ENCODE data around the gene MRPS14. TPM values are rescaled to one million over a fixed set of nuclear protein-coding genes. Genes with fewer than 3 reads are reported as not detected.

MRPS14 gene
- total and polyA plus RNA-seq, 9 of the 15 experiments (the other 6 are each of a cell fraction or from before 2014, with no cell fraction given), result 38.1 to 231 (median 54.9) TPM

DNA sequence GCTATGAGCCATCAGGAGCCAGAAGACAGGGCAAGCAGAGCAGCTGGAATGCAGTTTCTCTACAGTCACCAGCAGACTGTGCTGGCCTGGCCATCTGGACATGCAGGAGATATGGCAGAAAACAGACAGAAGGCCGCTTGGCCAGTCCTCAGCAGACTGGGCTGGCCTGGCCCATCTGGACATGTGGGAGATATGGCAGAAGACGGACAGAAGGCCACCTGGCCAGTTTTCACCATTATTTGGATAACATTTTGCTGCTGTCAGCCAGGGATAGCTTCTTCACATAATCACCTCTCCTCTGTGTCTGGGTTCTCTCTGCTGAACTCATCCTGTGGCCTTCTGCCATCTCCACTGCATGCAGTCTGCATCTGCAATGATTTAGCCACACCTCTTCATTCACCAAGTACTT is 48.5 kb downstream of the MRPS14 start:
- H2AFZ ChIP-seq (ENCODE audit: low read depth, low read length), result no peak overlapping the region
- no peaks in the 10 kb centered on the region for H3K79me2 ChIP-seq (ENCODE audit: control insufficient read depth, insufficient read depth, low read length)
- no peak overlapping the region for H3K27ac ChIP-seq (ENCODE audit: extremely low read depth, low read depth, low read length)
- TF ChIP-seq, protein P1, sequence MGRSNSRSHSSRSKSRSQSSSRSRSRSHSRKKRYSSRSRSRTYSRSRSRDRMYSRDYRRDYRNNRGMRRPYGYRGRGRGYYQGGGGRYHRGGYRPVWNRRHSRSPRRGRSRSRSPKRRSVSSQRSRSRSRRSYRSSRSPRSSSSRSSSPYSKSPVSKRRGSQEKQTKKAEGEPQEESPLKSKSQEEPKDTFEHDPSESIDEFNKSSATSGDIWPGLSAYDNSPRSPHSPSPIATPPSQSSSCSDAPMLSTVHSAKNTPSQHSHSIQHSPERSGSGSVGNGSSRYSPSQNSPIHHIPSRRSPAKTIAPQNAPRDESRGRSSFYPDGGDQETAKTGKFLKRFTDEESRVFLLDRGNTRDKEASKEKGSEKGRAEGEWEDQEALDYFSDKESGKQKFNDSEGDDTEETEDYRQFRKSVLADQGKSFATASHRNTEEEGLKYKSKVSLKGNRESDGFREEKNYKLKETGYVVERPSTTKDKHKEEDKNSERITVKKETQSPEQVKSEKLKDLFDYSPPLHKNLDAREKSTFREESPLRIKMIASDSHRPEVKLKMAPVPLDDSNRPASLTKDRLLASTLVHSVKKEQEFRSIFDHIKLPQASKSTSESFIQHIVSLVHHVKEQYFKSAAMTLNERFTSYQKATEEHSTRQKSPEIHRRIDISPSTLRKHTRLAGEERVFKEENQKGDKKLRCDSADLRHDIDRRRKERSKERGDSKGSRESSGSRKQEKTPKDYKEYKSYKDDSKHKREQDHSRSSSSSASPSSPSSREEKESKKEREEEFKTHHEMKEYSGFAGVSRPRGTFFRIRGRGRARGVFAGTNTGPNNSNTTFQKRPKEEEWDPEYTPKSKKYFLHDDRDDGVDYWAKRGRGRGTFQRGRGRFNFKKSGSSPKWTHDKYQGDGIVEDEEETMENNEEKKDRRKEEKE (IDR thresholded peaks at IDR 0.05; ENCODE audit: borderline replicate concordance in 1 of 2, control insufficient read depth in 1 of 2, low read depth in 2 of 2, low read length in 1 of 2), result no peak
- TF ChIP-seq ELF1 (tag; IDR thresholded peaks at IDR 0.05) (no peak), ADNP (tag; IDR thresholded peaks at IDR 0.05) (no peak), BRD9 (IDR thresholded peaks at IDR 0.05; ENCODE audit: low read depth, partially characterized antibody) (no peak), COPS2 (conservative IDR thresholded peaks at IDR 0.05) (no peak), ZNF778 (CRISPR knock-in tag; IDR thresholded peaks at IDR 0.05) (no peak), PHF20 (IDR thresholded peaks at IDR 0.05; ENCODE audit: partially characterized antibody) (no peak), RUNX1 (IDR thresholded peaks at IDR 0.05; ENCODE audit: low read depth) (no peak), STAT5A (IDR thresholded peaks at IDR 0.05; ENCODE audit: borderline replicate concordance, low read length) (no peak), SMAD4 (CRISPR knock-in tag; conservative IDR thresholded peaks at IDR 0.05) (no peak), TAF9B (IDR thresholded peaks at IDR 0.05; ENCODE audit: partially characterized antibody) (no peak), MCM7 (IDR thresholded peaks at IDR 0.05) (no peak), XRCC3 (IDR thresholded peaks at IDR 0.05) (no peak), NFE2 (IDR thresholded peaks at IDR 0.05; ENCODE audit: low read depth) (no peak)
- TF ChIP-seq, protein P2, sequence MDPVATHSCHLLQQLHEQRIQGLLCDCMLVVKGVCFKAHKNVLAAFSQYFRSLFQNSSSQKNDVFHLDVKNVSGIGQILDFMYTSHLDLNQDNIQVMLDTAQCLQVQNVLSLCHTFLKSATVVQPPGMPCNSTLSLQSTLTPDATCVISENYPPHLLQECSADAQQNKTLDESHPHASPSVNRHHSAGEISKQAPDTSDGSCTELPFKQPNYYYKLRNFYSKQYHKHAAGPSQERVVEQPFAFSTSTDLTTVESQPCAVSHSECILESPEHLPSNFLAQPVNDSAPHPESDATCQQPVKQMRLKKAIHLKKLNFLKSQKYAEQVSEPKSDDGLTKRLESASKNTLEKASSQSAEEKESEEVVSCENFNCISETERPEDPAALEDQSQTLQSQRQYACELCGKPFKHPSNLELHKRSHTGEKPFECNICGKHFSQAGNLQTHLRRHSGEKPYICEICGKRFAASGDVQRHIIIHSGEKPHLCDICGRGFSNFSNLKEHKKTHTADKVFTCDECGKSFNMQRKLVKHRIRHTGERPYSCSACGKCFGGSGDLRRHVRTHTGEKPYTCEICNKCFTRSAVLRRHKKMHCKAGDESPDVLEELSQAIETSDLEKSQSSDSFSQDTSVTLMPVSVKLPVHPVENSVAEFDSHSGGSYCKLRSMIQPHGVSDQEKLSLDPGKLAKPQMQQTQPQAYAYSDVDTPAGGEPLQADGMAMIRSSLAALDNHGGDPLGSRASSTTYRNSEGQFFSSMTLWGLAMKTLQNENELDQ (CRISPR knock-in tag; IDR thresholded peaks at IDR 0.05; ENCODE audit: borderline replicate concordance), result no peak
- TF ChIP-seq, protein P3, sequence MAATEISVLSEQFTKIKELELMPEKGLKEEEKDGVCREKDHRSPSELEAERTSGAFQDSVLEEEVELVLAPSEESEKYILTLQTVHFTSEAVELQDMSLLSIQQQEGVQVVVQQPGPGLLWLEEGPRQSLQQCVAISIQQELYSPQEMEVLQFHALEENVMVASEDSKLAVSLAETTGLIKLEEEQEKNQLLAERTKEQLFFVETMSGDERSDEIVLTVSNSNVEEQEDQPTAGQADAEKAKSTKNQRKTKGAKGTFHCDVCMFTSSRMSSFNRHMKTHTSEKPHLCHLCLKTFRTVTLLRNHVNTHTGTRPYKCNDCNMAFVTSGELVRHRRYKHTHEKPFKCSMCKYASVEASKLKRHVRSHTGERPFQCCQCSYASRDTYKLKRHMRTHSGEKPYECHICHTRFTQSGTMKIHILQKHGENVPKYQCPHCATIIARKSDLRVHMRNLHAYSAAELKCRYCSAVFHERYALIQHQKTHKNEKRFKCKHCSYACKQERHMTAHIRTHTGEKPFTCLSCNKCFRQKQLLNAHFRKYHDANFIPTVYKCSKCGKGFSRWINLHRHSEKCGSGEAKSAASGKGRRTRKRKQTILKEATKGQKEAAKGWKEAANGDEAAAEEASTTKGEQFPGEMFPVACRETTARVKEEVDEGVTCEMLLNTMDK (IDR thresholded peaks at IDR 0.05; ENCODE audit: borderline replicate concordance, insufficient read depth, low read depth, low read length, poor library complexity, severe bottlenecking), result no peak
- intact Hi-C loops (cut with micrococcal nuclease), result no loop called here
- no peak overlapping the region for H3K4me3 ChIP-seq
- no peak for FAIRE-seq
- H3K9me1 ChIP-seq (ENCODE audit: control insufficient read depth, insufficient read depth, low read length), result no peaks in the 10 kb centered on the region
- ATAC-seq, result no peak
- peaks cover 17% of the 10 kb centered on the region for H3K36me3 ChIP-seq (ENCODE audit: control insufficient read depth, insufficient read depth, low read length)
- BruUV-seq (replicated peaks), result no TSS peak
- H3K9me3 ChIP-seq (replicated peaks; ENCODE audit: control insufficient read depth, insufficient read depth, low read depth, low read length), result no peaks in the 10 kb centered on the region
- no peak overlapping the region for H3K9ac ChIP-seq (ENCODE audit: insufficient read depth in 1 of 2, low read depth in 2 of 2, low read length in 2 of 2)
- H3K4me2 ChIP-seq (ENCODE audit: insufficient read depth, low read length), result no peak overlapping the region
- H3K4me1 ChIP-seq (replicated peaks in 1 of 2; ENCODE audit: control insufficient read depth in 2 of 2, insufficient read depth in 2 of 2, low read length in 2 of 2), result peaks cover 0 to 27% of the 10 kb centered on the region in 2 experiments; a peak in 4 of 5 replicates
- ChIA-PET CTCF (ENCODE audit: low intra/inter-chr PET ratio) (no interaction called here), POLR2A (interaction anchor here (0.6 to 1.8 kb wide), 5 partner anchors 9 to 906 kb away, joined by 3 to 6 read pairs (median 3); partner anchors contain the start of gene CACYBP)
- no peaks in the 10 kb centered on the region for H4K20me1 ChIP-seq (replicated peaks; ENCODE audit: control insufficient read depth, insufficient read depth, low read length)
- in situ Hi-C loops (cut with MboI), result loop anchor here (25.0 kb wide), 1 partner anchor 712 kb away; no protein-coding TSS in a partner anchor
- 81% methylated on average over 2 of the region's 2 CpGs for WGBS (ENCODE audit: insufficient coverage, low coverage, missing lambda C conversion rate)
- H3K27me3 ChIP-seq (ENCODE audit: control insufficient read depth in 2 of 2, insufficient read depth in 2 of 2, low read length in 2 of 2), result no peaks in the 10 kb centered on the region
- DNase-seq (ENCODE audit: extremely low read depth in 1 of 4, low spot score in 3 of 4), result no peak

All from K562 (cell line).